ENCODE data around the gene SPAG5.

The SPAG5 gene

GRCh38 chr17:28620010-28620409 lies 21.2 kb upstream of the SPAG5 start:
- H3K9me3 ChIP-seq (ENCODE audit: insufficient read depth, low read depth, low read length): no peaks in the 10 kb centered on the region
- no peaks in the 10 kb centered on the region for H3K9me2 ChIP-seq (replicated peaks; ENCODE audit: low read depth, low read length)
- H3K27me3 ChIP-seq (ENCODE audit: insufficient read depth, low read length, poor library complexity, severe bottlenecking): no peaks in the 10 kb centered on the region
- peaks cover 88% of the 10 kb centered on the region for H3K36me3 ChIP-seq (ENCODE audit: insufficient read depth, low read length)
- no peak overlapping the region for H3K4me2 ChIP-seq (ENCODE audit: low read depth, low read length, poor library complexity, severe bottlenecking)
- TF ChIP-seq EZH2phosphoT487 (IDR thresholded peaks at IDR 0.05; ENCODE audit: borderline replicate concordance) (no peak), CTCF (conservative IDR thresholded peaks at IDR 0.05; ENCODE audit: low read length) (no peak)
- H3F3A ChIP-seq (ENCODE audit: low read depth): no peaks in the 10 kb centered on the region
- H3K4me1 ChIP-seq (ENCODE audit: insufficient read depth, low read length, poor library complexity, severe bottlenecking): no peaks in the 10 kb centered on the region
- H3K4me3 ChIP-seq (ENCODE audit: low read length, poor library complexity, severe bottlenecking): no peak overlapping the region
- no peaks in the 10 kb centered on the region for H4K20me1 ChIP-seq (ENCODE audit: insufficient read depth, low read length, poor library complexity, severe bottlenecking)
- H3K9ac ChIP-seq (ENCODE audit: low read depth, low read length, poor library complexity, severe bottlenecking): no peak overlapping the region
- H3K79me2 ChIP-seq (ENCODE audit: insufficient read depth, low read length): no peaks in the 10 kb centered on the region
- no peak overlapping the region for H2AFZ ChIP-seq (ENCODE audit: low read length)

- Histone ChIP-seq H3K9me3 (ENCODE audit: insufficient read depth, low read depth, low read length) (no peaks in the 10 kb centered on the region), H3K36me3 (ENCODE audit: insufficient read depth, low read length) (peaks cover 82% of the 10 kb centered on the region), H3K27me3 (ENCODE audit: insufficient read depth, low read length, poor library complexity, severe bottlenecking) (no peaks in the 10 kb centered on the region), H3K4me2 (ENCODE audit: low read depth, low read length, poor library complexity, severe bottlenecking) (no peak overlapping the region), H3K9ac (ENCODE audit: low read depth, low read length, poor library complexity, severe bottlenecking) (no peak overlapping the region), H3K4me3 (ENCODE audit: low read length, poor library complexity, severe bottlenecking) (no peak overlapping the region), H3K79me2 (ENCODE audit: insufficient read depth, low read length) (no peaks in the 10 kb centered on the region), H2AFZ (ENCODE audit: low read length) (no peak overlapping the region), H4K20me1 (ENCODE audit: insufficient read depth, low read length, poor library complexity, severe bottlenecking) (no peaks in the 10 kb centered on the region), H3K4me1 (ENCODE audit: insufficient read depth, low read length, poor library complexity, severe bottlenecking) (no peaks in the 10 kb centered on the region), H3K9me2 (replicated peaks; ENCODE audit: low read depth, low read length) (no peaks in the 10 kb centered on the region), H3F3A (ENCODE audit: low read depth) (no peaks in the 10 kb centered on the region)
- TF ChIP-seq EZH2phosphoT487 (IDR thresholded peaks at IDR 0.05; ENCODE audit: borderline replicate concordance) (no peak), CTCF (conservative IDR thresholded peaks at IDR 0.05; ENCODE audit: low read length) (no peak)
Observed at GRCh38 chr17:28618464-28618863, 19.6 kb upstream of the SPAG5 start.

- H3K9me2 ChIP-seq (replicated peaks; ENCODE audit: low read depth, low read length): no peaks in the 10 kb centered on the region
- no peak overlapping the region for H3K4me3 ChIP-seq (ENCODE audit: low read length, poor library complexity, severe bottlenecking)
- no peak overlapping the region for H3K4me2 ChIP-seq (ENCODE audit: low read depth, low read length, poor library complexity, severe bottlenecking)
- H3K79me2 ChIP-seq (ENCODE audit: insufficient read depth, low read length): no peaks in the 10 kb centered on the region
- no peak overlapping the region for H2AFZ ChIP-seq (ENCODE audit: low read length)
- no peak overlapping the region for H3K9ac ChIP-seq (ENCODE audit: low read depth, low read length, poor library complexity, severe bottlenecking)
- H3F3A ChIP-seq (ENCODE audit: low read depth): no peaks in the 10 kb centered on the region
- H3K36me3 ChIP-seq (ENCODE audit: insufficient read depth, low read length): peaks cover 75% of the 10 kb centered on the region
- H3K9me3 ChIP-seq (ENCODE audit: insufficient read depth, low read depth, low read length): no peaks in the 10 kb centered on the region
- TF ChIP-seq EZH2phosphoT487 (IDR thresholded peaks at IDR 0.05; ENCODE audit: borderline replicate concordance) (no peak), CTCF (conservative IDR thresholded peaks at IDR 0.05; ENCODE audit: low read length) (no peak)
- no peaks in the 10 kb centered on the region for H3K4me1 ChIP-seq (ENCODE audit: insufficient read depth, low read length, poor library complexity, severe bottlenecking)
- H3K27me3 ChIP-seq (ENCODE audit: insufficient read depth, low read length, poor library complexity, severe bottlenecking): no peaks in the 10 kb centered on the region
- no peaks in the 10 kb centered on the region for H4K20me1 ChIP-seq (ENCODE audit: insufficient read depth, low read length, poor library complexity, severe bottlenecking)
Observed at GRCh38 chr17:28616281-28616680, 17.5 kb upstream of the SPAG5 start.
